Mesothelial cell of epicardium (in vitro differentiated cells): ENCODE results near the gene GRHL1. TPM values are rescaled to one million over a fixed set of nuclear protein-coding genes. Genes with fewer than 3 reads are reported as not detected.

Experiments used
- DNase-seq, 2 experiments: peaks; one replicate each; pipeline ENCODE4 v3.0.0; 2021; ENCODE audit warnings: low spot score in 2 of 2; ENCODE audit not compliant: unreplicated experiment in 2 of 2
- H3K27ac Mint-ChIP-seq: 2 replicates; pipeline ENCODE4 v1.8.0; 2021; ENCODE audit warnings: mixed read lengths
- H3K27me3 Mint-ChIP-seq: 2 replicates; pipeline ENCODE4 v1.8.0; 2021; ENCODE audit warnings: low read depth, mixed read lengths
- H3K36me3 Mint-ChIP-seq: 2 replicates; pipeline ENCODE4 v1.8.0; 2021; ENCODE audit warnings: mixed read lengths
- H3K4me1 Mint-ChIP-seq: 2 replicates; pipeline ENCODE4 v1.8.0; 2021; ENCODE audit warnings: mixed read lengths
- H3K4me3 Mint-ChIP-seq: 2 replicates; pipeline ENCODE4 v1.8.0; 2021; ENCODE audit warnings: mild to moderate bottlenecking, moderate library complexity, mixed read lengths
- H3K9me3 Mint-ChIP-seq: 2 replicates; pipeline ENCODE4 v1.8.0; 2021; ENCODE audit warnings: mixed read lengths
- total RNA-seq: library from RNA; stranded (reverse); gene quantifications from 3 replicates; pipeline ENCODE4 v1.2.1, GENCODE V29; 2021
- TF ChIP-seq, protein P1 (sequence below): fragments of 200-600 bp; sonication (generic); IDR thresholded peaks from one replicate; pipeline ENCODE4 v1.5.0; 2021; ENCODE audit warnings: antibody characterized with exemption; ENCODE audit not compliant: unreplicated experiment

The GRHL1 gene
- total RNA-seq, 1 donor from 2014 or later: 8.2 TPM

DNA sequence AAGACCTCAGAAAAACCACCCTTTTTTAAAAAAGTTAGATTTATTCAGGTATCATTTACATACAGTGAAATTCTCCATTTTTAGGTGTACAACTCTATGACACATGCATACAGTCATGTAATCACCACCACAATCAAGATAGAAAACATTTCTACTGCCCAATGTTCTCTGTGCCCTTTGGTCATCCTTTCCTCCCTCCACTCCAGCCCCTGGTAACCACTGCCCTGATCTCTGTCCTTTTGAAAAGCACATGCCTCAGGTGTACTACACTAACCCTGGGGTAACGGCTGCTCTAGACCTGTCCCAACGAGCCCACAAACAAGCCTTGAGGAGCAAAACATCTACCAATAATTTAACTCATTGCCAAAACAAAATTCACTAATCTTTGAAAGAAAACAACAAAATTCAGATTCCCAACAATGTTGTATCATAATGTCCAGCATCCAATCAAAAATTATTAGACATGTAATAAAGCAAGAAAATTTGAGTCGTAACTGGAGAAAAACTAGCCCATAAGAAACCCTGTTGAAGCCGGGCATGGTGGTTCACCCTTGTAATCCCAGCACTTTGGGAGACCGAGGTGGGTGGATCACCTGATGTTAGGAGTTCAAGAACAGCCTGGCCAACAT, 65.9 kb downstream of the GRHL1 start:
- no peaks in the 10 kb centered on the region for H3K36me3 Mint-ChIP-seq
- H3K27me3 Mint-ChIP-seq: peaks cover 2% of the 10 kb centered on the region
- H3K4me1 Mint-ChIP-seq: peaks cover 1% of the 10 kb centered on the region
- no peak for DNase-seq
- no peak overlapping the region for H3K4me3 Mint-ChIP-seq
- H3K9me3 Mint-ChIP-seq: peaks cover 4% of the 10 kb centered on the region
- H3K27ac Mint-ChIP-seq: no peak overlapping the region
- TF ChIP-seq, protein P1, sequence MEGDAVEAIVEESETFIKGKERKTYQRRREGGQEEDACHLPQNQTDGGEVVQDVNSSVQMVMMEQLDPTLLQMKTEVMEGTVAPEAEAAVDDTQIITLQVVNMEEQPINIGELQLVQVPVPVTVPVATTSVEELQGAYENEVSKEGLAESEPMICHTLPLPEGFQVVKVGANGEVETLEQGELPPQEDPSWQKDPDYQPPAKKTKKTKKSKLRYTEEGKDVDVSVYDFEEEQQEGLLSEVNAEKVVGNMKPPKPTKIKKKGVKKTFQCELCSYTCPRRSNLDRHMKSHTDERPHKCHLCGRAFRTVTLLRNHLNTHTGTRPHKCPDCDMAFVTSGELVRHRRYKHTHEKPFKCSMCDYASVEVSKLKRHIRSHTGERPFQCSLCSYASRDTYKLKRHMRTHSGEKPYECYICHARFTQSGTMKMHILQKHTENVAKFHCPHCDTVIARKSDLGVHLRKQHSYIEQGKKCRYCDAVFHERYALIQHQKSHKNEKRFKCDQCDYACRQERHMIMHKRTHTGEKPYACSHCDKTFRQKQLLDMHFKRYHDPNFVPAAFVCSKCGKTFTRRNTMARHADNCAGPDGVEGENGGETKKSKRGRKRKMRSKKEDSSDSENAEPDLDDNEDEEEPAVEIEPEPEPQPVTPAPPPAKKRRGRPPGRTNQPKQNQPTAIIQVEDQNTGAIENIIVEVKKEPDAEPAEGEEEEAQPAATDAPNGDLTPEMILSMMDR: no peak

DNA sequence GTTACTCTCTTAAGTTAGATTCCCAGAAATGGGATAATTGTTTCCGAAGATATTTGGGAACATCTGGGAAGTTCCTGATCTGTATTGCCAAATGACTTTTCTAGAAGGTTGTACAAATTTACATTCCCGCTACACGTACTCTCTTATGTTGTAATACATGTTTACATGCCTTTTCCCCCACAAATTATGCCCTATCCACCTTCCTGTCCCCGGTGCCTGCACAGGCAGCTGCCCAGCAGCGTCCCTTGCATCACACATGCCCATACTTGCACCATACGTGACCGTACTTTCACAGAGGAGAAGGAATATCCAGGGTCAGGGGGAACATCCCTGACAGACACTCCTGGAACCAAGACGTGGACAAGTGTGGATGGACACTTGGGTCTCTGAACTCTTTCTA, 67.7 kb downstream of the GRHL1 start:
- H3K4me3 Mint-ChIP-seq: no peak overlapping the region
- TF ChIP-seq, protein P1: no peak

DNA sequence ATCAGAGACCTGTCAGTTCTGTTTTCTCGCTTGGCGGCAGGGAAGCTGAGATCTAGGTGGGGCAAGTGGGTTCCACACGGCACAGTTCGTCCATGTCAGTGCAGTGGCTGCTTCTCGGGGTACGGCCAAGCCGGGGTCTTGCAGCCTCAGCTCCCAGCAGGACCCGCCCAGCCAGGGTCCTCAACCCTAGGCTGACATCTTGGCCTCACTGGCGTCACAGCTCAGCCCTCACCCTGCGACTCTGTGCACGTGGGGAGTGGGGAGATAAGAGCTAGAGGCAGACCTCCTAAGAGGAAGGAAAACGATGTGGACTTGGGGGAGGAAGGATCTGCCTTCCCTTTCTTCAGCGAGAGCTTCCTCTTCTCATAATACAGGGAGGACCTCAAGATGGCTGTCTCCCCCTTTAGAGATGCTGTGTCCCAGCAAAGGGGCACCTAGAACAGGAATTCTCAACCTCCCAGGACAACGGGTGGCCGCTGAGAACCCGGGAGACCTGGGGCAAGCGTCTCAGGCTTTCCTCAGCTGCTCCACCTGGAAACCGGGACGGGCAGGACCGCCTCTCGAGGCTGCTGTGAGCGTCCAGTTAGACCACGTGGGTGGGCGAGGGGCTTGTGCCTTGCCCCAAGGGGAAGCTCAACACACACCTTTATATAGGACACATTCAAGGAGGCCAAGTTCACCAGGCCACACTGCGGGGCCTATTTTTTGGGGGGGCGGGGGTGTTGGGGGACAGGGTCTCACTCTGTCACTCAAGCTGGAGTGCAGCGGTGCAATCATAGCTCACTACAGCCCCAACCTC, 68.3 kb downstream of the GRHL1 start:
- no peak for DNase-seq
- Mint-ChIP-seq H3K36me3 (no peaks in the 10 kb centered on the region), H3K27ac (no peak overlapping the region)

More for the DNA sequence above, 67.7 kb downstream of the GRHL1 start:
- Mint-ChIP-seq H3K36me3 (no peaks in the 10 kb centered on the region), H3K4me1 (peaks cover 1% of the 10 kb centered on the region), H3K9me3 (peaks cover 4% of the 10 kb centered on the region), H3K27me3 (peaks cover 2% of the 10 kb centered on the region), H3K27ac (no peak overlapping the region)
- DNase-seq: no peak

DNA sequence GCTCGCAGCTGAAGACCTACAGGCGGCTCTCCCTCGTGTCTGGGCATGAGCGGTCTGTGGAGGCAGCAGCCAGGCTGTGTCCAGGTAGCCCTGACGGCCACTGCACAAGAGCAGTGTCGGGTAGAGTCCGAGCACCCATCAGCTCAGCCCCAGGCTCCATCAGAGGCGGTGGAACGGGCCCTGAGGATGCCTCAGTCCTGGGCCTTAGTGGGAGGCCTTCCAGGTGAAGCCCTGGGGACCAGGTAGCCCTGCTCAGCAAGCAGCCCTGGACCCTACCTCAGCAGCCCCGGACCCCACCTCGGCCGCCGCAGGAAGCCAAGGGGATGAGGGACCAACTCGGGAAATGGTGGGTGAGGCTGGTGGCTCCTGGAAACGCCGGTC, 70.5 kb downstream of the GRHL1 start:
- no peak overlapping the region for H3K4me3 Mint-ChIP-seq
- H3K9me3 Mint-ChIP-seq: peaks cover 4% of the 10 kb centered on the region

More for the DNA sequence above, 68.3 kb downstream of the GRHL1 start:
- peaks cover 4% of the 10 kb centered on the region for H3K9me3 Mint-ChIP-seq
- peaks cover 2% of the 10 kb centered on the region for H3K27me3 Mint-ChIP-seq
- H3K4me1 Mint-ChIP-seq: peaks cover 1% of the 10 kb centered on the region
- H3K4me3 Mint-ChIP-seq: no peak overlapping the region
- TF ChIP-seq, protein P1: no peak

DNA sequence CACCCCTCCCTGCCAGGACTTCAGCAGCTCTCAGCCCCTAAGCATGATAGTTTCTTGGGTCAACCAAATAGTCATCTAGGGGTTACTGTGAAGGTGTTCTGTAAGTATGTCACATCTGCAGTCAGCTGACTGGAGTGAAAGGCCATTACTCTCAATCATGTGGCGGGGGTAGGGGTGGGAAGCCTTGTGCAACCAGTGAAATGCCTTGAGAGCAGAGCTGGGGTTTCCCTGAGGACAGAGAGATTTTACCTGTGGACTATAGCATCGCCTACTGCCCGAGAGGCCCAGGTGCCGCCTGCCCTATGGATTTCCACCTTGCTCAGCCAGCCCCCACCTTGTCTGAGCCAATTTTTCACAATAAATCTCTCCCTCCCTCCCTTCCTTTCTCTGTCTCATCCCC, 71.0 kb downstream of the GRHL1 start:
- Mint-ChIP-seq H3K27ac (no peak overlapping the region), H3K36me3 (no peaks in the 10 kb centered on the region), H3K9me3 (peaks cover 2% of the 10 kb centered on the region), H3K27me3 (no peaks in the 10 kb centered on the region), H3K4me1 (peaks cover 1% of the 10 kb centered on the region), H3K4me3 (no peak overlapping the region)
- TF ChIP-seq, protein P1: no peak
- no peak for DNase-seq

More for the DNA sequence above, 70.5 kb downstream of the GRHL1 start:
- Mint-ChIP-seq H3K4me1 (peaks cover 1% of the 10 kb centered on the region), H3K27me3 (no peaks in the 10 kb centered on the region), H3K27ac (no peak overlapping the region), H3K36me3 (no peaks in the 10 kb centered on the region)
- no peak for DNase-seq
- TF ChIP-seq, protein P1: no peak
